Mucosa of descending colon (tissue), 3 donors: ENCODE measurements around the gene TDRD5. TPM values are rescaled to one million over a fixed set of nuclear protein-coding genes. Genes with fewer than 3 reads are reported as not detected.

Source experiments
- ATAC-seq: fragments of 200-7000 bp; cut with Tn5 transposase; one replicate; pipeline ENCODE4 v1.9.1; 2020; ENCODE audit warnings: mild to moderate bottlenecking, moderate library complexity
- DNase-seq, 3 donors: peaks; one replicate each; pipeline ENCODE4 v3.0.0-alpha.2; 2020
- H3K36me3 ChIP-seq: fragments of 200-600 bp; one replicate; pipeline ENCODE4 v1.8.0; 2021; ENCODE audit warnings: low read depth, mild to moderate bottlenecking
- H3K4me1 ChIP-seq: fragments of 200-600 bp; one replicate; pipeline ENCODE4 v1.8.0; 2021; ENCODE audit warnings: low read depth, mild to moderate bottlenecking
- H3K4me3 ChIP-seq: fragments of 200-600 bp; one replicate; pipeline ENCODE4 v1.8.0; 2021; ENCODE audit warnings: mild to moderate bottlenecking
- H3K9me3 ChIP-seq: fragments of 200-600 bp; one replicate; pipeline ENCODE4 v1.8.0; 2021; ENCODE audit warnings: mild to moderate bottlenecking
- intact Hi-C, 2 donors: fragments of 100-400 bp; cut with DNase I in 1 of 2; cut with micrococcal nuclease in 1 of 2; formaldehyde crosslinking; loops; one replicate each; pipeline versions ENCODE4 v1.11.0 to v1.11.1; 2022; cut with DNase I, micrococcal nuclease
- total RNA-seq, 3 donors: library from RNA; stranded (reverse); fragmentation: NEBNext Ultra II Directional in 2 of 3; extraction: Animal tissue kit (Norgen Biotek cat#: 25700) in 2 of 3; gene quantifications; one replicate each; pipeline versions ENCODE4 v1.2.1 to v1.2.4, GENCODE V29; 2021 to 2023
- TF ChIP-seq, protein P1 (sequence below): fragments of 200-600 bp; IDR thresholded peaks from one replicate; pipeline ENCODE4 v1.8.0; 2022; ENCODE audit warnings: antibody characterized with exemption, mild to moderate bottlenecking
- donor health status: DM: no; HTN: no; CAD: no; lungs with moderate emphysema.
- donor health status: DM: no; HTN: no; CAD: no.
- donor health status: DM: no; HTN: yes; CAD: no.

The TDRD5 gene
- total RNA-seq, 3 donors from 2014 or later, result 0.76 to 2.2 (median 0.92) TPM

DNA sequence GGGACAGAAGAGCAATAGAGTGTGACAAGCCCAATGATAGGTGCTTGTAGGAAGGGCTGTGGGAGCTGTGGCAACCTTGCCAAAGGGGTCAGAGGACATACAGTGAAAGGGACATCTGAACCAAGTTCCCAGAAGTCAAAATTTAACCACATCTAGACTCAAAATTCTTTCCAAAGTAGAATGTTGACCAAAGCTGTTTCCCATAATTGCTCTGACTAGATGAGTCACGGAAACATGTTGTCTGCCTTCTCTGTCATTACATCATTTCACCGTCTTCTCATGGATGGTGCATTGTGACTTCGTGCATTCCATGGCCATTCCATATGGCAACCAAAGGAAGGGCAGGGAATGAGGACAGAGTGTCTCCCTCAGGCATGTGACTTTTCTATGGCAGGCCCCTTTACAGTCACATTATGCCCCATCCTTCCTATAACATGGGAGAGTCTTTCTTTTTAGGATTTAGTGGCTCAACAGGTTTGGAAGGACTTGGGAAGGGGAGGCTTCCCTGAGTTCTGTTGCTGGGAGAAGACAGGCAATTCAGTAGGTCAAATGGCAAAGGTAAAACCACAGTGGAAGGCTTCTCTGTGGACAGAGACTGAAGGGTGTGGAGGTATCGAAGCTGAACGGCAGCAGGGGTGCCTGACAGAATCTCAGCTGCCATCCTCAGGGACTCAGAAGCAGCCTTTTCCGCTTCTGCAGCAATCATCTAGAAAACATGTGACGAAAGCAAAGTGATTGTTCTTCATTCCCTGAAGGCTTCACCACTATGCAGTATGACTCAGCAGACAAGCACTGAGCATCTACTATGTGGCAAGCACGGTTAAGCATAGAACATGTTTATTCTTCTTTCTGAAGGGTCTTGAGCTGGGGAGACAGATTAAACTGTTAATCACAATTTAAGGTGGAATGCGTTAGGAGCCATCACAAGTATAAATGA lies 40.6 kb upstream of the TDRD5 start:
- DNase-seq (no peak), ATAC-seq (no peak)
- intact Hi-C loops, result no loop called here
- H3K36me3 ChIP-seq, result no peaks in the 10 kb centered on the region
- no peaks in the 10 kb centered on the region for H3K9me3 ChIP-seq
- TF ChIP-seq, protein P1, sequence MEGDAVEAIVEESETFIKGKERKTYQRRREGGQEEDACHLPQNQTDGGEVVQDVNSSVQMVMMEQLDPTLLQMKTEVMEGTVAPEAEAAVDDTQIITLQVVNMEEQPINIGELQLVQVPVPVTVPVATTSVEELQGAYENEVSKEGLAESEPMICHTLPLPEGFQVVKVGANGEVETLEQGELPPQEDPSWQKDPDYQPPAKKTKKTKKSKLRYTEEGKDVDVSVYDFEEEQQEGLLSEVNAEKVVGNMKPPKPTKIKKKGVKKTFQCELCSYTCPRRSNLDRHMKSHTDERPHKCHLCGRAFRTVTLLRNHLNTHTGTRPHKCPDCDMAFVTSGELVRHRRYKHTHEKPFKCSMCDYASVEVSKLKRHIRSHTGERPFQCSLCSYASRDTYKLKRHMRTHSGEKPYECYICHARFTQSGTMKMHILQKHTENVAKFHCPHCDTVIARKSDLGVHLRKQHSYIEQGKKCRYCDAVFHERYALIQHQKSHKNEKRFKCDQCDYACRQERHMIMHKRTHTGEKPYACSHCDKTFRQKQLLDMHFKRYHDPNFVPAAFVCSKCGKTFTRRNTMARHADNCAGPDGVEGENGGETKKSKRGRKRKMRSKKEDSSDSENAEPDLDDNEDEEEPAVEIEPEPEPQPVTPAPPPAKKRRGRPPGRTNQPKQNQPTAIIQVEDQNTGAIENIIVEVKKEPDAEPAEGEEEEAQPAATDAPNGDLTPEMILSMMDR, result no peak
- no peaks in the 10 kb centered on the region for H3K4me1 ChIP-seq
- H3K4me3 ChIP-seq, result no peak overlapping the region

DNA sequence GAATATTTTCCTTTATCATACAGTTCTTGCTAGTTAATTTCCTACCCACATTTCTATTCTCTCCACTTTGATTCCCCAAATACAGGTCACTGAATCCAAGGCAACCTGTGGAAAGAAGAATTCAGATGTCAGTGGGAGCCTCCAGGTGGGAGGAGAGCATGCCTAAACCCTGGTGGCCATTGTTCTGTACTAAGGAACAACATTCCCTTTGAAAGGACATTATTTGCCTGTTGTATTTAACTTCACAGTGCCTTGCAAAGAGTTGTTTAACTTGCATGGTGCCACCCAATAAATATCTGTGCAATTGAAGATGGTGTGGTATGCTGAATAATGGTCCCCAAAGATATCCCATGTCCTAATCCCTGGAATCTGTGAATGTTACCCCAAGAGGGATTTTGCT lies 37.2 kb upstream of the TDRD5 start:
- Histone ChIP-seq H3K9me3 (no peaks in the 10 kb centered on the region), H3K4me3 (no peak overlapping the region), H3K4me1 (no peaks in the 10 kb centered on the region), H3K36me3 (no peaks in the 10 kb centered on the region)
- intact Hi-C loops, result no loop called here
- DNase-seq, result no peak
- no peak for ATAC-seq
- TF ChIP-seq, protein P1, result no peak

DNA sequence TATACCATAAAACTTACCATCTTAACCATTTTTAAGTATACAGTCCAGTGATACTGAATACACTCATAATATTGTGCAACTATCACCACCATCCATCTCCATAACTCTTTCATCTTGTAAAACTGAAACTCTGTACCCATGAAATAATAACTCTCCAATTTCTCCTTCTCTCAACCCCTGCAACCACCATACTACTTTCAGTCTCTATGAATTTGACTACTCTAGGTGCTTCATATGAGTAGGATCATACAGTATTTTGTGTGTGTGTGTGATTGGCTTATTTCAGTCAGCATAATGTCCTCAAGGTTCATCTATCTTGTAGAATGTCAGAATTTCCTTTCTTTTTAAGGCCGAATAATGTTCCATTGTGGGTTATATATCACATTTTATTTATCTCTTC lies 33.6 kb upstream of the TDRD5 start:
- no peak for DNase-seq
- Histone ChIP-seq H3K9me3 (no peaks in the 10 kb centered on the region), H3K4me1 (no peaks in the 10 kb centered on the region), H3K4me3 (no peak overlapping the region), H3K36me3 (no peaks in the 10 kb centered on the region)
- no peak for ATAC-seq
- TF ChIP-seq, protein P1, result no peak
- intact Hi-C loops, result no loop called here

DNA sequence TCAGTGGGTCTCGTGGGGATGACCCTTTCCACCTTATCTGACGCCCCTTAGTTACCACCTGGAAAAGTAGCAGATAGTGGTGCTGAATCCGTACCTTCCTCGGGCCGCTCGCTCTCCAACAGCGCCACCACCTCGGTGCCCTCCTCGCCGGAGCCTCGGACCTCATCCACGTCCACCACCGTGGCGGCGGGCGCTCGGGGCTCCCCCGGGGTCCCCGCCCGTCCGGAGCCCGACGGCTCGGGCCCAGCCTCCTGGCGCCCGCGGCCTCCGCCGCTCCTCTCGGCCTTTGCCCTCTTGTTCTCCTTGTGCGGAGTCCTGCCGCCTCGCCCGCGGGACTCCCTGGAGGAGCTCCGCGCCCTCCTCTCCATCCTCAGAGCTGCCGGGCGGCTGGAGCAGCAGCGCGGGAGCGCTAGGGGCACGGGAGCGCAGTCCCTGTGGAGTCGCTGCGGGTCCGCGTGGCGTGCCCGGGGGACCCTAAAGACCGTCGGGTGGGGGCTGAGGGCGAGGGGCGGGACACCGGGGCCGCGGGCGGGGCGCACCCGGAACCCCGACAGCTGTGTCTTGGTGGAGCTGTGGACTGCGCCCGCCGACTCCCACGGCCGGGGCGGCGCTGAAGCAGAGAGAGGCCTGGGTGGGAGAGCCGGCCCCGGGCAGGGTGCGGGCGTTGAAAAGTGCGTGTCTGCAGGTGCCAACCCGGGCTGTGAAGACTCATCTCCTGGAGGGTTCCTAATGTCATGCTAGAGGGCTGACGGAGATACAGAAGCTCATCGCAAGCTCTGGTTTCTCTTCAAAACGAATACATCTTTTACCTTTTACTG lies 15.9 kb upstream of the TDRD5 start, which contains the start of gene NPHS2:
Gene NPHS2, minus strand, starts transcription at position 452 of the 818 bp plus-strand sequence. Its CDS starts 84 bp downstream, at position 368.
- no peak within 1 kb of the TSS for H3K4me3 ChIP-seq
- no peaks in the 10 kb centered on the region for H3K9me3 ChIP-seq
- DNase-seq (peak in 2 of 3 donors; percentile 20 to 38), ATAC-seq (peak; percentile 66)
- H3K36me3 ChIP-seq, result no peaks in the 10 kb centered on the region
- H3K4me1 ChIP-seq, result peaks cover 8% of the 10 kb centered on the region
- TF ChIP-seq, protein P1, result no peak
- intact Hi-C loops, result no loop called here

DNA sequence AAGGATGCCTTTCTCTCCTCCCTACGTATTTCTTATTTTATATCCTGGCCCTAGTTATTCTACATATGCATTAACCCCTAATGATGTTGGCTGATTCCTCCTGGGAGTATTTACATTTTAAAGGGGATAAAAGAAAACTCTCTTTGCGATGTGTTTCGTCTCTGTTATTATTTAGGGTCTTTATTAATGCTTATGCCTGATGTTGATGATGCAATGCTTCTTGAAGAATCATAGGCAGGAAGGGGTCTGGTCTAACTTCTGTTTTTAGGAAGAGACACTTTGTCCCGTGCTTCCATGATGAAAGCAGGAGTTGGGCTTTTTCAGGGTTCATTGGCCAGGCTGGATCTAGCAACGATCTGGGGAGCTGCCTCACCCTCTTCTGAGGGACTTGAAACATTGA lies 15.1 kb upstream of the TDRD5 start:
- no peak for DNase-seq
- intact Hi-C loops, result no loop called here
- TF ChIP-seq, protein P1, result no peak
- H3K4me3 ChIP-seq, result no peak overlapping the region
- peaks cover 8% of the 10 kb centered on the region for H3K4me1 ChIP-seq
- H3K36me3 ChIP-seq, result no peaks in the 10 kb centered on the region
- H3K9me3 ChIP-seq, result no peaks in the 10 kb centered on the region
- no peak for ATAC-seq
